K562 (cell line): ENCODE data around the gene CAPN13. TPM values are rescaled to one million over a fixed set of nuclear protein-coding genes. Genes with fewer than 3 reads are reported as not detected.

Source experiments
- ATAC-seq: fragments of 200-7000 bp; cut with Tn5 transposase; 3 replicates; pipeline ENCODE4 v1.9.1; 2020; ENCODE audit warnings: moderate library complexity
- BruUV-seq: library from RNA; stranded (reverse); fragments of 400-500 nt; replicated peaks from 2 replicates; lab custom pipeline; 2021; lab: Mats Ljungman, UMichigan
- CTCF ChIA-PET: fragments of 300-600 bp; formaldehyde crosslinking; extraction: SDS; loops from one replicate; lab custom pipeline; 2021; ENCODE audit warnings: low intra/inter-chr PET ratio; lab: Yijun Ruan, JAX
- POLR2A ChIA-PET: fragments of 300-600, 350-650 bp; sonication (Branson Sonifier 250); formaldehyde crosslinking; extraction: SDS; loops from one replicate; lab custom pipeline; 2021; ENCODE audit warnings: antibody characterized with exemption, inconsistent platforms; lab: Yijun Ruan, JAX
- DNase-seq, 4 experiments: peaks; one replicate each; pipeline versions ENCODE4 v3.0.0 to v3.0.0-alpha.2; 2011 to 2018; ENCODE audit warnings: low spot score in 3 of 4, mixed read lengths in 3 of 4; ENCODE audit errors: extremely low read depth in 1 of 4
- FAIRE-seq: peaks from 2 replicates; lab custom pipeline; 2011; peaks lifted over from hg19 to GRCh38; lab: Jason Lieb, UNC
- H2AFZ ChIP-seq: 2 replicates; pipeline ENCODE4 v1.6.0; 2011; ENCODE audit warnings: low read depth, low read length, control low read depth, inconsistent platforms
- H3K27ac ChIP-seq: fragments of 200-600 bp; 3 replicates; pipeline ENCODE4 v1.8.0; 2011; ENCODE audit warnings: low read depth, mild to moderate bottlenecking, control low read depth, inconsistent platforms, low read length, moderate library complexity, mixed read lengths; ENCODE audit errors: extremely low read depth
- H3K27me3 ChIP-seq, 2 experiments: fragments of 300-600 bp in 1 of 2; 2 replicates in 1 of 2; 3 replicates in 1 of 2; pipeline versions ENCODE4 v1.6.0 to v1.8.0; 2011; ENCODE audit warnings: inconsistent platforms in 2 of 2, low read length in 2 of 2, mild to moderate bottlenecking in 1 of 2, mixed read lengths in 1 of 2, moderate library complexity in 1 of 2; ENCODE audit not compliant: control insufficient read depth in 2 of 2, insufficient read depth in 2 of 2
- H3K36me3 ChIP-seq: fragments of 300-600 bp; 3 replicates; pipeline ENCODE4 v1.8.0; 2011; ENCODE audit warnings: mild to moderate bottlenecking, low read length, inconsistent platforms; ENCODE audit not compliant: control insufficient read depth, insufficient read depth
- H3K4me1 ChIP-seq, 2 experiments: fragments of 200-600 bp in 1 of 2; replicated peaks in 1 of 2; 2 replicates in 1 of 2; 3 replicates in 1 of 2; pipeline versions ENCODE4 v1.5.1 to v1.8.0; 2011; ENCODE audit warnings: inconsistent platforms in 2 of 2, low read length in 2 of 2, mild to moderate bottlenecking in 1 of 2, mixed read lengths in 1 of 2, moderate library complexity in 1 of 2; ENCODE audit not compliant: control insufficient read depth in 2 of 2, insufficient read depth in 2 of 2
- H3K4me2 ChIP-seq: 2 replicates; pipeline ENCODE4 v1.6.1; 2011; ENCODE audit warnings: low read length, control low read depth, inconsistent platforms, mixed read lengths; ENCODE audit not compliant: insufficient read depth
- H3K4me3 ChIP-seq: fragments of 200-600 bp; sonication (generic), shearing (Covaris generic); 2 replicates; pipeline ENCODE4 v1.5.1; 2016; ENCODE audit warnings: control low read depth, inconsistent platforms
- H3K79me2 ChIP-seq: fragments of 200-600 bp; 3 replicates; pipeline ENCODE4 v1.8.0; 2011; ENCODE audit warnings: low read length, inconsistent platforms; ENCODE audit not compliant: control insufficient read depth, insufficient read depth
- H3K9ac ChIP-seq, 2 experiments: 2 replicates each; pipeline versions ENCODE4 v1.6.0 to v1.6.1; 2011; ENCODE audit warnings: low read depth in 2 of 2, low read length in 2 of 2, control low read depth in 1 of 2, inconsistent platforms in 1 of 2, mild to moderate bottlenecking in 1 of 2, mixed read lengths in 1 of 2; ENCODE audit not compliant: insufficient read depth in 1 of 2
- H3K9me1 ChIP-seq: one replicate; pipeline ENCODE4 v1.6.0; 2011; ENCODE audit warnings: inconsistent platforms, mild to moderate bottlenecking, low read length, moderate library complexity; ENCODE audit not compliant: control insufficient read depth, insufficient read depth
- H3K9me3 ChIP-seq: replicated peaks from 2 replicates; pipeline ENCODE4 v1.5.1; 2011; ENCODE audit warnings: low read depth, low read length, inconsistent platforms; ENCODE audit not compliant: control insufficient read depth, insufficient read depth
- H4K20me1 ChIP-seq: replicated peaks from 2 replicates; pipeline ENCODE4 v1.6.1; 2011; ENCODE audit warnings: low read length, inconsistent platforms, mixed read lengths; ENCODE audit not compliant: control insufficient read depth, insufficient read depth
- CEBPB ChIP-seq: fragments of 450-650 bp; IDR thresholded peaks from 2 replicates; pipeline ENCODE4 v1.6.1; 2016; ENCODE audit warnings: missing genetic modification characterization, missing compliant biosample characterization
- DPF2 ChIP-seq: fragments of 450-650 bp; IDR thresholded peaks from 2 replicates; pipeline ENCODE4 v1.6.1; 2016
- FOXK2 ChIP-seq, 2 experiments: fragments of 450-650 bp; IDR thresholded peaks in 1 of 2; conservative IDR thresholded peaks in 1 of 2; 2 replicates each; pipeline ENCODE4 v1.6.1; 2016; ENCODE audit warnings: low read depth in 2 of 2, mild to moderate bottlenecking in 1 of 2
- HCFC1 ChIP-seq: IDR thresholded peaks from 2 replicates; pipeline ENCODE4 v1.6.1; 2012; ENCODE audit warnings: low read depth, low read length, improper control_type of control experiment
- NFE2 ChIP-seq: IDR thresholded peaks from 2 replicates; pipeline ENCODE4 v1.6.1; 2014; ENCODE audit warnings: antibody characterized with exemption, low read depth
- RB1 ChIP-seq: fragments of 450-650 bp; IDR thresholded peaks from 2 replicates; pipeline ENCODE4 v1.6.1; 2017; ENCODE audit warnings: low read depth, mild to moderate bottlenecking
- RCOR1 ChIP-seq, 2 experiments: IDR thresholded peaks; 2 replicates each; pipeline ENCODE4 v1.6.1; 2012; ENCODE audit warnings: low read depth in 2 of 2, low read length in 2 of 2, borderline replicate concordance in 1 of 2, improper control_type of control experiment in 1 of 2
- SP1 ChIP-seq: sonication (generic); formaldehyde crosslinking; IDR thresholded peaks from 2 replicates; pipeline ENCODE4 v1.8.1; 2022; ENCODE audit warnings: mild to moderate bottlenecking, missing genetic modification reagents
- SRSF7 ChIP-seq: fragments of 200-400 bp; formaldehyde crosslinking; optimal IDR thresholded peaks from 2 replicates; pipeline ENCODE3; 2017; ENCODE audit warnings: mild to moderate bottlenecking, low read depth, low read length
- STAG1 ChIP-seq: sonication (generic); formaldehyde crosslinking; IDR thresholded peaks from 2 replicates; pipeline ENCODE4 v1.5.0; 2020; ENCODE audit warnings: missing genetic modification reagents, borderline replicate concordance
- ZEB2 ChIP-seq: fragments of 450-650 bp; IDR thresholded peaks from 2 replicates; pipeline ENCODE4 v1.6.1; 2016
- ZKSCAN3 ChIP-seq: fragments of 250-450 bp; sonication (Bioruptor Pico); IDR thresholded peaks from 2 replicates; pipeline ENCODE4 v1.4.0; 2020
- WGBS: fragments of 100-300 bp; shearing (Covaris generic); methylation state at CpG from one replicate; pipeline ENCODE4 v1.1.6; 2016; ENCODE audit warnings: low coverage, mixed read lengths; ENCODE audit not compliant: insufficient coverage; ENCODE audit errors: missing lambda C conversion rate; 5-methylcytosine and 5-hydroxymethylcytosine counted together
- in situ Hi-C: fragments of 300-500 bp; cut with MboI; formaldehyde crosslinking; loops from 4 replicates; pipeline ENCODE4 v1.15.0; 2018; ENCODE audit warnings: inconsistent platforms, mixed read lengths
- intact Hi-C: fragments of 100-400 bp; cut with micrococcal nuclease; formaldehyde crosslinking; loops from 2 replicates; pipeline ENCODE4 v1.14.2; 2022
- polyA plus RNA-seq, 8 experiments: library from polyadenylated mRNA; depleted of rRNA in 4 of 8; stranded (reverse) in 5 of 8; unstranded in 3 of 8; fragments of >200 nt; fragmentation: Nextera tagmentation in 2 of 8; fragmentation: Illumina TruSeq in 1 of 8; extraction: Ambion mirVana in 2 of 8; extraction: Trizol in 1 of 8; gene quantifications; 2 replicates each; pipeline versions ENCODE4 v1.2.1 to v1.2.3, GENCODE V29; 2011 to 2014; ENCODE audit warnings: inconsistent platforms in 1 of 8, missing spikeins in 1 of 8
- total RNA-seq, 7 experiments: library from RNA; depleted of rRNA in 6 of 7; stranded (reverse); fragments of >200 nt in 6 of 7; fragmentation: Illumina TruSeq in 2 of 7; extraction: Trizol in 2 of 7; gene quantifications; 2 replicates each; pipeline versions ENCODE4 v1.2.1 to v1.2.3, GENCODE V29; 2011 to 2021; ENCODE audit warnings: low replicate concordance in 1 of 7
- TF ChIP-seq, protein P1 (sequence below): conservative IDR thresholded peaks from 2 replicates; pipeline ENCODE4 v1.6.1; 2011; ENCODE audit warnings: low read depth, mild to moderate bottlenecking, low read length; ENCODE audit not compliant: control insufficient read depth
- TF ChIP-seq, protein P2 (sequence below): sonication (generic); formaldehyde crosslinking; IDR thresholded peaks from 2 replicates; pipeline ENCODE4 v1.8.1; 2023; ENCODE audit warnings: mild to moderate bottlenecking, missing genetic modification reagents
- TF ChIP-seq, protein P3 (sequence below): sonication (generic); formaldehyde crosslinking; IDR thresholded peaks from 2 replicates; pipeline ENCODE4 v1.8.1; 2023; ENCODE audit warnings: mild to moderate bottlenecking, missing genetic modification reagents
- TF ChIP-seq, protein P4 (sequence below): sonication (generic); formaldehyde crosslinking; IDR thresholded peaks from 2 replicates; pipeline ENCODE4 v1.8.0; 2022; ENCODE audit warnings: missing genetic modification reagents, mild to moderate bottlenecking, moderate library complexity, borderline replicate concordance

CAPN13 gene
- total and polyA plus RNA-seq, 9 of the 15 experiments (the other 6 are each of a cell fraction or from before 2014, with no cell fraction given) = not detected

DNA sequence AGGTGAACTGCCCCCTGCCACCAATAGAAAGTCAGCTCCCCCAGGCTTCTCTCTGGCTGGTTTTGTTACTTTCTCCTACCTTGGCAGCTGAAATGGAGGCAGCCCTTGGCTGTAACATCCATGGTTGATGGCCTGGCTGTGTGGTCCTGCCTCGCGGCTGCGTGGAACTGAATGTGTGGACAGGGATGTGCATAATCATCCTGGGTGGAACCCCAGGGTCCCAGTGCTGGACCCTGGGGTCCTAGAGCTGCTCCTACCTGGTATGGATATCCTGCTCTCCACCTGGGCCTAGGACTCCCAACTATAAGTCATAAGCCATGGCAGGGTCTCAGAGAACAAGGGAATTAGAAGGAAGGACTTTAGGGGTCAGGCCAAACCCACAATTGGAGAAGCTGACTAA lies 93.5 kb downstream of the CAPN13 start (continued):
- TF ChIP-seq, protein P1, sequence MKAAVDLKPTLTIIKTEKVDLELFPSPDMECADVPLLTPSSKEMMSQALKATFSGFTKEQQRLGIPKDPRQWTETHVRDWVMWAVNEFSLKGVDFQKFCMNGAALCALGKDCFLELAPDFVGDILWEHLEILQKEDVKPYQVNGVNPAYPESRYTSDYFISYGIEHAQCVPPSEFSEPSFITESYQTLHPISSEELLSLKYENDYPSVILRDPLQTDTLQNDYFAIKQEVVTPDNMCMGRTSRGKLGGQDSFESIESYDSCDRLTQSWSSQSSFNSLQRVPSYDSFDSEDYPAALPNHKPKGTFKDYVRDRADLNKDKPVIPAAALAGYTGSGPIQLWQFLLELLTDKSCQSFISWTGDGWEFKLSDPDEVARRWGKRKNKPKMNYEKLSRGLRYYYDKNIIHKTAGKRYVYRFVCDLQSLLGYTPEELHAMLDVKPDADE = no peak

DNA sequence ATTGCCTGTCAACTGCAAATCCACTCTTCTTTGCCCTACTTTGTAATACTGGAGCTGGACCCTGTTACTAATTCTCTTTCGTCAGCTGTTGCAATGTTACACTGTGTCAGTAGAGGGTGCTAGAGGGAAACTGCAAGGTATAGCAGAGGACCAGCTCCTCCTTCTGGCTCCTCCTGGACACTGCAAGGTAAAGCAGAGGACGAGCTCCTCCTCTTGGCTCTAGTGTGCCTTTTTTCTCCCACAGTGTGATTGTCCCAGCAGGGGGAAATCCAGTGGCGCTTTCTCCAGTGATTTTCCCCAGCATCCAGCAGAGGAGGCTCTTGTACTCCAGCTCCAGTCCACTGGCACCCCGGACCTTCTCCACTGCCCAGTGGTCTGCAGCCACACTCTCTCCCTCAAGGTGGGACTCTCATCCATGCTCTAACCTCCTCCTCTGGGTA lies 95.6 kb downstream of the CAPN13 start:
- intact Hi-C loops = loop anchor here (1.0 to 10.0 kb wide), 3 partner anchors 203 to 811 kb away; no protein-coding TSS in a partner anchor
- TF ChIP-seq HCFC1 (0 out of 2 replicates have a peak, but pooled peaks have one; percentile 38), RB1 (peak; percentile 84), SP1 (CRISPR knock-in tag) (peak; percentile 38; the same call in 1 of the 2 replicates), ZKSCAN3 (CRISPR knock-in tag) (no peak), CEBPB (tag) (peak; percentile 46), ZEB2 (no peak), RCOR1 (IDR thresholded peaks at IDR 0.05; ENCODE audit: borderline replicate concordance in 1 of 2, low read depth in 2 of 2, low read length in 2 of 2) (peak in 1 of 2 experiments; percentile 55; a peak in 1 of 4 replicates), NFE2 (no peak), FOXK2 (conservative IDR thresholded peaks at IDR 0.05 in 1 of 2, IDR thresholded peaks at IDR 0.05 in 1 of 2; ENCODE audit: low read depth in 2 of 2) (0 out of 4 replicates have a peak, but pooled peaks of 1 of the 2 experiments have one; percentile 34), STAG1 (CRISPR knock-in tag) (peak; percentile 83; the same call in 1 of the 2 replicates), DPF2 (no peak), SRSF7 (no peak)
- TF ChIP-seq, protein P2, sequence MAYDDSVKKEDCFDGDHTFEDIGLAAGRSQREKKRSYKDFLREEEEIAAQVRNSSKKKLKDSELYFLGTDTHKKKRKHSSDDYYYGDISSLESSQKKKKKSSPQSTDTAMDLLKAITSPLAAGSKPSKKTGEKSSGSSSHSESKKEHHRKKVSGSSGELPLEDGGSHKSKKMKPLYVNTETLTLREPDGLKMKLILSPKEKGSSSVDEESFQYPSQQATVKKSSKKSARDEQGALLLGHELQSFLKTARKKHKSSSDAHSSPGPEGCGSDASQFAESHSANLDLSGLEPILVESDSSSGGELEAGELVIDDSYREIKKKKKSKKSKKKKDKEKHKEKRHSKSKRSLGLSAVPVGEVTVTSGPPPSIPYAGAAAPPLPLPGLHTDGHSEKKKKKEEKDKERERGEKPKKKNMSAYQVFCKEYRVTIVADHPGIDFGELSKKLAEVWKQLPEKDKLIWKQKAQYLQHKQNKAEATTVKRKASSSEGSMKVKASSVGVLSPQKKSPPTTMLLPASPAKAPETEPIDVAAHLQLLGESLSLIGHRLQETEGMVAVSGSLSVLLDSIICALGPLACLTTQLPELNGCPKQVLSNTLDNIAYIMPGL (CRISPR knock-in tag) = peak; percentile 49; the same call in 1 of the 2 replicates
- TF ChIP-seq, protein P3, sequence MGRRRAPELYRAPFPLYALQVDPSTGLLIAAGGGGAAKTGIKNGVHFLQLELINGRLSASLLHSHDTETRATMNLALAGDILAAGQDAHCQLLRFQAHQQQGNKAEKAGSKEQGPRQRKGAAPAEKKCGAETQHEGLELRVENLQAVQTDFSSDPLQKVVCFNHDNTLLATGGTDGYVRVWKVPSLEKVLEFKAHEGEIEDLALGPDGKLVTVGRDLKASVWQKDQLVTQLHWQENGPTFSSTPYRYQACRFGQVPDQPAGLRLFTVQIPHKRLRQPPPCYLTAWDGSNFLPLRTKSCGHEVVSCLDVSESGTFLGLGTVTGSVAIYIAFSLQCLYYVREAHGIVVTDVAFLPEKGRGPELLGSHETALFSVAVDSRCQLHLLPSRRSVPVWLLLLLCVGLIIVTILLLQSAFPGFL (CRISPR knock-in tag) = no peak
- TF ChIP-seq, protein P4, sequence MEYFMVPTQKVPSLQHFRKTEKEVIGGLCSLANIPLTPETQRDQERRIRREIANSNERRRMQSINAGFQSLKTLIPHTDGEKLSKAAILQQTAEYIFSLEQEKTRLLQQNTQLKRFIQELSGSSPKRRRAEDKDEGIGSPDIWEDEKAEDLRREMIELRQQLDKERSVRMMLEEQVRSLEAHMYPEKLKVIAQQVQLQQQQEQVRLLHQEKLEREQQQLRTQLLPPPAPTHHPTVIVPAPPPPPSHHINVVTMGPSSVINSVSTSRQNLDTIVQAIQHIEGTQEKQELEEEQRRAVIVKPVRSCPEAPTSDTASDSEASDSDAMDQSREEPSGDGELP (CRISPR knock-in tag) = peak; percentile 74

More for the DNA sequence above, 95.6 kb downstream of the CAPN13 start:
- Histone ChIP-seq H3K4me2 (no peak overlapping the region), H2AFZ (no peak overlapping the region), H3K27me3 (peaks cover 4 to 25% of the 10 kb centered on the region in 2 experiments; a peak in 4 of 5 replicates), H3K27ac (no peak overlapping the region), H4K20me1 (no peaks in the 10 kb centered on the region), H3K79me2 (no peaks in the 10 kb centered on the region), H3K4me1 (peaks cover 0 to 2% of the 10 kb centered on the region in 2 experiments; a peak in 1 of 5 replicates), H3K4me3 (no peak overlapping the region), H3K9ac (no peak overlapping the region), H3K9me1 (no peaks in the 10 kb centered on the region), H3K36me3 (no peaks in the 10 kb centered on the region), H3K9me3 (no peaks in the 10 kb centered on the region)
- in situ Hi-C loops = loop anchor here (10.0 kb wide), 1 partner anchor 453 kb away; no protein-coding TSS in a partner anchor
- peak; percentile 78 to 91 (median 87) for DNase-seq
- peak; percentile 100 for FAIRE-seq
- ATAC-seq = peak; percentile 90
- no TSS peak for BruUV-seq
- CTCF ChIA-PET = interaction anchor here (0.6 to 2.0 kb wide), 12 partner anchors 15 to 1126 kb away, joined by 3 to 68 read pairs (median 4); no protein-coding TSS in a partner anchor
- POLR2A ChIA-PET = interaction anchor here (0.7 to 1.8 kb wide), 8 partner anchors 9 to 549 kb away, joined by 3 to 9 read pairs (median 4); no protein-coding TSS in a partner anchor
- 0% methylated on average over 4 of the region's 4 CpGs for WGBS
